ENCODE results near the gene SMYD3. TPM values are rescaled to one million over a fixed set of nuclear protein-coding genes. Genes with fewer than 3 reads are reported as not detected.
"Not testable (repeated sequence)": the region's sequence is repeated elsewhere in the genome, so short reads cannot be mapped to it uniquely, and the experiment has no call there.

The SMYD3 gene
- total RNA-seq, 1 donor = 45.5 TPM

DNA sequence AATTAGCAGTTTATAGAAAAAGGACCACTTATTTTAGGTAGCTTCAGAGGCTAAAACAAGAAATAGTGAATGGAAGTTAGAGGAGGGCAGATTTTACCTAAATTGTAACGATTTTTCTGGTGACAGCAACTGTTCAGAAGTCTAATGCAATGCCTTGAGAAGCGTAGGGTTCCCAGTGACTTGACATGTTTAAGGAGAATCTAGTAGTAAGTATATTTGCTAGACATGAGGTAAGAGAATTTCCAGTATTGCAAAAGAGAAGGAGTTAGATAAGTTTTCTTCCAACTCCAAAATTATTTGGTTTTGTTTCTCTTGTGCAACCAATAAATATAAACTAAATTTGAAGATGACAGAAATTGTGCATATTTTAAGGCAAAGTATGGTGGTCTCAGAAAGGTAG is 140.0 kb downstream of the SMYD3 start:
- TF ChIP-seq CTCF (IDR thresholded peaks at IDR 0.05; ENCODE audit: insufficient read depth, low read length) = no peak
- H3K4me3 ChIP-seq (ENCODE audit: low read depth, low read length) = no peak overlapping the region
- peak; percentile 10 for DNase-seq (ENCODE audit: low read depth)

- no peak for DNase-seq (ENCODE audit: low read depth)
- H3K4me3 ChIP-seq (ENCODE audit: low read depth, low read length) = no peak overlapping the region
- no peak for TF ChIP-seq CTCF (IDR thresholded peaks at IDR 0.05; ENCODE audit: insufficient read depth, low read length)
Observed at GRCh38 chr1:246365708-246366107, 141.4 kb downstream of the SMYD3 start.

- no peak for TF ChIP-seq CTCF (IDR thresholded peaks at IDR 0.05; ENCODE audit: insufficient read depth, low read length)
- H3K4me3 ChIP-seq (ENCODE audit: low read depth, low read length) = no peak overlapping the region
- DNase-seq (ENCODE audit: low read depth) = no peak
Observed at GRCh38 chr1:246364415-246364941, 142.6 kb downstream of the SMYD3 start.

GRCh38 chr1:246357014-246357598 is 150.0 kb downstream of the SMYD3 start:
- not testable (repeated sequence) for H3K4me3 ChIP-seq (ENCODE audit: low read depth, low read length)
- peak; percentile 46 for DNase-seq (ENCODE audit: low read depth)

- no peak for TF ChIP-seq CTCF (IDR thresholded peaks at IDR 0.05; ENCODE audit: insufficient read depth, low read length)
- H3K4me3 ChIP-seq (ENCODE audit: low read depth, low read length) = no peak overlapping the region
- DNase-seq (ENCODE audit: low read depth) = no peak
Observed at GRCh38 chr1:246355411-246356230, 151.5 kb downstream of the SMYD3 start.

DNA sequence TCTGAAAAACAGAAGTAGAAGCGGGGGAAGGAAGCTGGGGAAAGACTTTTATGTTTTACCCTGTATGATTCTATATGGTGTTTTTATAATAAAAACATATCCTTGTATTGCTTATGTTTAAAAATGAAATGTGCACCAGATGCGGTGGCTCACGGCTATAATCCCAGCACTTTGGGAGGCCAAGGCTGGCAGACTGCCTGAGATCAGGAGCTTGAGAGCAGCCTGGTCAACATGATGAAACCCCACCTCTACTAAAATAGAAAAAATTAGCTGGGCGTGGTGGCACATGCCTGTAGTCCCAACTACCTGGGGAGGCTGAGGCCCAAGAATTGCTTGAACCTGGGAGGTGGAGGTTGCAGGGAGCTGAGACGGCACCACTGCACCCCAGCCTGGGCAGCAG is 155.4 kb downstream of the SMYD3 start:
- no peak overlapping the region for H3K4me3 ChIP-seq (ENCODE audit: low read depth, low read length)
- DNase-seq (ENCODE audit: low read depth) = no peak
- no peak for TF ChIP-seq CTCF (IDR thresholded peaks at IDR 0.05; ENCODE audit: insufficient read depth, low read length)

DNA sequence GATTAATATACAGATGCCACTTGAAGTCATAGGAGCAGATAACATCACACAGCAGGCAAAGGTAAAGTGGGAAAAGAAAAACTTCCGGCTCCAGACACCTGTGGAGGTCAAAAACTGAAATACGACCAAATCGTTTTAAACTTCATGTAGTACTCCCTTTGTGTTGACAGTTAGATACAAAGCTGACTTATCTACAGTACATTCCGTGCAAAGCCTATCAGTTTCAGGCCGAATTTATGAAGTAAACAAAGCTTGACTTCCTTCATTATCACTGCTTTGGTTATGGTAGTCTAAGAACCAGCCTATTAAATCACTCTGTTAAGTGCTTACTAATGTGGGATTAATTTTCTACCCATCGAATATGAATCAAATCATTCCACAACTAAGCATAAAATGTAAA is 156.3 kb downstream of the SMYD3 start:
- no peak for DNase-seq (ENCODE audit: low read depth)
- no peak overlapping the region for H3K4me3 ChIP-seq (ENCODE audit: low read depth, low read length)
- no peak for TF ChIP-seq CTCF (IDR thresholded peaks at IDR 0.05; ENCODE audit: insufficient read depth, low read length)

Data from fibroblast of the aortic adventitia (primary cell).